ENCODE measurements around the gene EML3. TPM values are rescaled to one million over a fixed set of nuclear protein-coding genes. Genes with fewer than 3 reads are reported as not detected.

Gene EML3
- polyA plus RNA-seq, 1 donor (not counting 4 experiments of a cell fraction or from before 2014, with no cell fraction given), result 13.6 TPM

- H3K4me1 ChIP-seq (ENCODE audit: control insufficient read depth, extremely low read depth, insufficient read depth, low read length), result peaks cover 22% of the 10 kb centered on the region
- no peak overlapping the region for H3K4me3 ChIP-seq (ENCODE audit: control insufficient read depth in 2 of 3, extremely low read depth in 1 of 3, insufficient read depth in 2 of 3, low read depth in 1 of 3, low read length in 3 of 3)
- FAIRE-seq (no peak), DNase-seq (ENCODE audit: low read depth, low spot score) (no peak)
- no peak overlapping the region for H3K27ac ChIP-seq (ENCODE audit: control insufficient read depth, insufficient read depth, low read length)
- peaks cover 12 to 16% of the 10 kb centered on the region in 2 experiments for H3K36me3 ChIP-seq (ENCODE audit: control insufficient read depth in 2 of 2, extremely low read depth in 1 of 2, insufficient read depth in 2 of 2, low read length in 2 of 2)
- H2AFZ ChIP-seq (ENCODE audit: control insufficient read depth, low read length), result no peak overlapping the region
- H3K9me1 ChIP-seq (ENCODE audit: control insufficient read depth, extremely low read depth, insufficient read depth, low read length), result no peaks in the 10 kb centered on the region
- H3K9ac ChIP-seq (ENCODE audit: control insufficient read depth, extremely low read depth, insufficient read depth, low read length), result no peak overlapping the region
- H3K27me3 ChIP-seq (ENCODE audit: control insufficient read depth, extremely low read depth, insufficient read depth, low read length), result no peaks in the 10 kb centered on the region
- H3K4me2 ChIP-seq (ENCODE audit: control insufficient read depth, extremely low read depth, insufficient read depth, low read depth, low read length), result no peak overlapping the region
- dilution Hi-C loops (cut with MboI; ENCODE audit: extremely low pct_ligation_motif_present, low sequenced_read_pairs), result no loop called here
- no peaks in the 10 kb centered on the region for H3K9me3 ChIP-seq (ENCODE audit: control insufficient read depth, low read depth, low read length)
- no peak for TF ChIP-seq CTCF (optimal IDR thresholded peaks at IDR 0.05 in 1 of 3, IDR thresholded peaks at IDR 0.05 in 1 of 3, conservative IDR thresholded peaks at IDR 0.05 in 1 of 3; ENCODE audit: extremely low read depth in 1 of 3, insufficient read depth in 2 of 3, low read length in 3 of 3)
- no peak for TF ChIP-seq EZH2 (IDR thresholded peaks at IDR 0.05; ENCODE audit: low read length)
- peaks cover 46% of the 10 kb centered on the region for H3K79me2 ChIP-seq (ENCODE audit: control insufficient read depth, insufficient read depth, low read length)
- H4K20me1 ChIP-seq (ENCODE audit: control insufficient read depth, extremely low read depth, insufficient read depth, low read length), result no peaks in the 10 kb centered on the region
Observed at GRCh38 chr11:62649486-62649885, 36.9 kb upstream of the EML3 start.

- no peaks in the 10 kb centered on the region for H4K20me1 ChIP-seq (ENCODE audit: control insufficient read depth, extremely low read depth, insufficient read depth, low read length)
- H3K4me1 ChIP-seq (ENCODE audit: control insufficient read depth, extremely low read depth, insufficient read depth, low read length), result peaks cover 22% of the 10 kb centered on the region
- TF ChIP-seq EZH2 (IDR thresholded peaks at IDR 0.05; ENCODE audit: low read length), result no peak
- TF ChIP-seq CTCF (optimal IDR thresholded peaks at IDR 0.05 in 1 of 3, IDR thresholded peaks at IDR 0.05 in 1 of 3, conservative IDR thresholded peaks at IDR 0.05 in 1 of 3; ENCODE audit: extremely low read depth in 1 of 3, insufficient read depth in 2 of 3, low read length in 3 of 3), result no peak
- dilution Hi-C loops (cut with MboI; ENCODE audit: extremely low pct_ligation_motif_present, low sequenced_read_pairs), result no loop called here
- H3K27ac ChIP-seq (ENCODE audit: control insufficient read depth, insufficient read depth, low read length), result no peak overlapping the region
- no peaks in the 10 kb centered on the region for H3K9me1 ChIP-seq (ENCODE audit: control insufficient read depth, extremely low read depth, insufficient read depth, low read length)
- no peaks in the 10 kb centered on the region for H3K9me3 ChIP-seq (ENCODE audit: control insufficient read depth, low read depth, low read length)
- DNase-seq (ENCODE audit: low read depth, low spot score) (no peak), FAIRE-seq (no peak)
- no peaks in the 10 kb centered on the region for H3K27me3 ChIP-seq (ENCODE audit: control insufficient read depth, extremely low read depth, insufficient read depth, low read length)
- H2AFZ ChIP-seq (ENCODE audit: control insufficient read depth, low read length), result no peak overlapping the region
- H3K36me3 ChIP-seq (ENCODE audit: control insufficient read depth in 2 of 2, extremely low read depth in 1 of 2, insufficient read depth in 2 of 2, low read length in 2 of 2), result peaks cover 16 to 21% of the 10 kb centered on the region in 2 experiments
- no peak overlapping the region for H3K9ac ChIP-seq (ENCODE audit: control insufficient read depth, extremely low read depth, insufficient read depth, low read length)
- H3K4me3 ChIP-seq (ENCODE audit: control insufficient read depth in 2 of 3, extremely low read depth in 1 of 3, insufficient read depth in 2 of 3, low read depth in 1 of 3, low read length in 3 of 3), result no peak overlapping the region
- H3K4me2 ChIP-seq (ENCODE audit: control insufficient read depth, extremely low read depth, insufficient read depth, low read depth, low read length), result no peak overlapping the region
- H3K79me2 ChIP-seq (ENCODE audit: control insufficient read depth, insufficient read depth, low read length), result peaks cover 52% of the 10 kb centered on the region
Observed at GRCh38 chr11:62648967-62649364, 36.4 kb upstream of the EML3 start.

Measured in keratinocyte (primary cell).